Measurements from ENCODE around the gene SUGCT.

SUGCT gene

GRCh38 chr7:40757109-40757508, 622.3 kb downstream of the SUGCT start:
- no peak for DNase-seq

- DNase-seq = no peak
These were observed 623.8 kb downstream of the SUGCT start for GRCh38 chr7:40758590-40758989.

GRCh38 chr7:40760293-40760964, 625.6 kb downstream of the SUGCT start:
- DNase-seq = no peak

- DNase-seq = no peak
These were observed 626.2 kb downstream of the SUGCT start for GRCh38 chr7:40760987-40761386.

GRCh38 chr7:40761762-40762560, 627.2 kb downstream of the SUGCT start:
- DNase-seq = no peak

GRCh38 chr7:40763319-40764287, 628.8 kb downstream of the SUGCT start:
- no peak for DNase-seq

GRCh38 chr7:40765639-40766038, 630.8 kb downstream of the SUGCT start:
- DNase-seq = no peak

GRCh38 chr7:40772096-40772495, 637.3 kb downstream of the SUGCT start:
- DNase-seq = no peak

- no peak for DNase-seq
These were observed 638.9 kb downstream of the SUGCT start for GRCh38 chr7:40773656-40774055.

- DNase-seq = no peak
These were observed 641.1 kb downstream of the SUGCT start for GRCh38 chr7:40775877-40776276.

- DNase-seq = no peak
These were observed 643.0 kb downstream of the SUGCT start for GRCh38 chr7:40777730-40778312.

- no peak for DNase-seq
These were observed 645.7 kb downstream of the SUGCT start for GRCh38 chr7:40780460-40780859.

GRCh38 chr7:40782836-40783235, 648.0 kb downstream of the SUGCT start:
- DNase-seq = no peak

GRCh38 chr7:40784176-40784575, 649.4 kb downstream of the SUGCT start:
- DNase-seq = no peak

GRCh38 chr7:40786909-40787308, 652.1 kb downstream of the SUGCT start:
- no peak for DNase-seq

- no peak for DNase-seq
These were observed 658.3 kb downstream of the SUGCT start for GRCh38 chr7:40793132-40793531.

- no peak for DNase-seq
These were observed 660.8 kb downstream of the SUGCT start for GRCh38 chr7:40795607-40796006.

- no peak for DNase-seq
These were observed 661.9 kb downstream of the SUGCT start for GRCh38 chr7:40796723-40797122.

- DNase-seq = no peak
These were observed 663.8 kb downstream of the SUGCT start for GRCh38 chr7:40798613-40799012.

GRCh38 chr7:40799493-40800403, 664.9 kb downstream of the SUGCT start:
- no peak for DNase-seq

GRCh38 chr7:40800771-40801170, 666.0 kb downstream of the SUGCT start:
- no peak for DNase-seq

- DNase-seq = no peak
These were observed 667.7 kb downstream of the SUGCT start for GRCh38 chr7:40802497-40802896.

Measured in NCI-H2029 treated with DMSO at 0.1 percent for 48 hours (cell line).